ENCODE results near the gene MCAM.

- TF ChIP-seq CTCF (conservative IDR thresholded peaks at IDR 0.05) (no peak), EZH2 (IDR thresholded peaks at IDR 0.05; ENCODE audit: low read depth) (no peak)
These were observed 54.1 kb downstream of the MCAM start for GRCh38 chr11:119262668-119263351.

All from PC-9 (cell line).